PFSK-1 (cell line): ENCODE results near the gene MKNK1.

Source experiments
- POLR2AphosphoS5 ChIP-seq: IDR thresholded peaks from 2 replicates; pipeline ENCODE4 v1.6.1; 2012; ENCODE audit warnings: low read depth, mild to moderate bottlenecking, control low read depth, low read length, moderate library complexity
- TAF1 ChIP-seq: IDR thresholded peaks from 2 replicates; pipeline ENCODE4 v1.6.1; 2012; ENCODE audit warnings: low read length, control low read depth, borderline replicate concordance; ENCODE audit not compliant: insufficient read depth
- TF ChIP-seq, protein P1 (sequence below), 2 experiments: IDR thresholded peaks; 2 replicates each; pipeline versions ENCODE4 v1.6.1 to v1.8.0; 2011 to 2012; ENCODE audit warnings: low read depth in 2 of 2, low read length in 2 of 2, control low read depth in 1 of 2, inconsistent platforms in 1 of 2, mild to moderate bottlenecking in 1 of 2, moderate library complexity in 1 of 2; ENCODE audit not compliant: insufficient read depth in 1 of 2

DNA sequence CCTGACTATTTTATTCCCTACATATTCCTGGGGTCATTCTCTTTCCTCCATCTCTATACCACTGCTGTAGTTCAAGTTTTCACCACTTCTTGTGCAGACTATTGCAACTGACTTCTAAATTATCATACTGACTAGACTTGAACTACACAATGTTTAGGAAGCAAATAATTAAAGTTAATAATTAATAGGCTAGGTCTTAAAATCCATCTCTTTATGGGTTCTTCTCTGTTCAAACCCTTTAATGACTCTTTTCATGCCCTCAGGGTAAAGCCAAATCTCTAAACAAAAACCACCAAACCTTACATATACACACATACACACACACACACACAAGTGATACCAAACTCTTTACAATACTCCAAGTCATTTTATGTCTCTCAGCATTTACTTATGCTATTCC, 34.9 kb upstream of the MKNK1 start:
- no peak for TF ChIP-seq TAF1
- TF ChIP-seq POLR2AphosphoS5, result no peak
- TF ChIP-seq, protein P1, sequence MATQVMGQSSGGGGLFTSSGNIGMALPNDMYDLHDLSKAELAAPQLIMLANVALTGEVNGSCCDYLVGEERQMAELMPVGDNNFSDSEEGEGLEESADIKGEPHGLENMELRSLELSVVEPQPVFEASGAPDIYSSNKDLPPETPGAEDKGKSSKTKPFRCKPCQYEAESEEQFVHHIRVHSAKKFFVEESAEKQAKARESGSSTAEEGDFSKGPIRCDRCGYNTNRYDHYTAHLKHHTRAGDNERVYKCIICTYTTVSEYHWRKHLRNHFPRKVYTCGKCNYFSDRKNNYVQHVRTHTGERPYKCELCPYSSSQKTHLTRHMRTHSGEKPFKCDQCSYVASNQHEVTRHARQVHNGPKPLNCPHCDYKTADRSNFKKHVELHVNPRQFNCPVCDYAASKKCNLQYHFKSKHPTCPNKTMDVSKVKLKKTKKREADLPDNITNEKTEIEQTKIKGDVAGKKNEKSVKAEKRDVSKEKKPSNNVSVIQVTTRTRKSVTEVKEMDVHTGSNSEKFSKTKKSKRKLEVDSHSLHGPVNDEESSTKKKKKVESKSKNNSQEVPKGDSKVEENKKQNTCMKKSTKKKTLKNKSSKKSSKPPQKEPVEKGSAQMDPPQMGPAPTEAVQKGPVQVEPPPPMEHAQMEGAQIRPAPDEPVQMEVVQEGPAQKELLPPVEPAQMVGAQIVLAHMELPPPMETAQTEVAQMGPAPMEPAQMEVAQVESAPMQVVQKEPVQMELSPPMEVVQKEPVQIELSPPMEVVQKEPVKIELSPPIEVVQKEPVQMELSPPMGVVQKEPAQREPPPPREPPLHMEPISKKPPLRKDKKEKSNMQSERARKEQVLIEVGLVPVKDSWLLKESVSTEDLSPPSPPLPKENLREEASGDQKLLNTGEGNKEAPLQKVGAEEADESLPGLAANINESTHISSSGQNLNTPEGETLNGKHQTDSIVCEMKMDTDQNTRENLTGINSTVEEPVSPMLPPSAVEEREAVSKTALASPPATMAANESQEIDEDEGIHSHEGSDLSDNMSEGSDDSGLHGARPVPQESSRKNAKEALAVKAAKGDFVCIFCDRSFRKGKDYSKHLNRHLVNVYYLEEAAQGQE (IDR thresholded peaks at IDR 0.05; ENCODE audit: insufficient read depth in 1 of 2, low read depth in 2 of 2, low read length in 2 of 2), result no peak
